Endothelial cell of umbilical vein (primary cell): Measurements from ENCODE around the gene CDK15. TPM values are rescaled to one million over a fixed set of nuclear protein-coding genes. Genes with fewer than 3 reads are reported as not detected.

Experiments used
- BruUV-seq: library from RNA; stranded (reverse); fragments of 400-500 nt; replicated peaks from 2 replicates; lab custom pipeline; 2021; lab: Mats Ljungman, UMichigan
- CTCF ChIA-PET: fragments of 300-600, 350-600 bp; sonication (Branson Sonifier 250); formaldehyde crosslinking; loops from one replicate; lab custom pipeline; 2021; ENCODE audit warnings: antibody characterized with exemption, inconsistent platforms; lab: Charles Lee
- POLR2A ChIA-PET: fragments of 300-600, 350-600 bp; sonication (Branson Sonifier 250); formaldehyde crosslinking; loops from one replicate; lab custom pipeline; 2021; ENCODE audit warnings: antibody characterized with exemption, inconsistent platforms; lab: Charles Lee
- DNase-seq: peaks from one replicate; pipeline ENCODE4 v3.0.0-alpha.2; 2011; ENCODE audit warnings: low read depth, low spot score
- FAIRE-seq: peaks from 2 replicates; lab custom pipeline; 2011; peaks lifted over from hg19 to GRCh38; lab: Jason Lieb, UNC
- H2AFZ ChIP-seq: 2 replicates; pipeline ENCODE4 v1.6.0; 2012; ENCODE audit warnings: low read depth, low read length, control low read depth, inconsistent platforms
- H3K27ac ChIP-seq: 2 replicates; pipeline ENCODE4 v1.5.1; 2011; ENCODE audit warnings: low read depth, mild to moderate bottlenecking, control low read depth, low read length, moderate library complexity; ENCODE audit not compliant: insufficient read depth
- H3K27me3 ChIP-seq, 2 experiments: 2 replicates each; pipeline versions ENCODE4 v1.6.0 to v1.6.1; 2011; ENCODE audit warnings: low read length in 2 of 2, mixed read lengths in 1 of 2; ENCODE audit not compliant: control insufficient read depth in 2 of 2, insufficient read depth in 2 of 2
- H3K36me3 ChIP-seq, 2 experiments: 2 replicates in 1 of 2; 3 replicates in 1 of 2; pipeline ENCODE4 v1.5.1; 2011; ENCODE audit warnings: low read length in 2 of 2, mild to moderate bottlenecking in 1 of 2, moderate library complexity in 1 of 2; ENCODE audit not compliant: control insufficient read depth in 2 of 2, insufficient read depth in 2 of 2; ENCODE audit errors: extremely low read depth in 1 of 2
- H3K4me1 ChIP-seq: 3 replicates; pipeline ENCODE4 v1.5.1; 2011; ENCODE audit warnings: mild to moderate bottlenecking, low read length; ENCODE audit not compliant: control insufficient read depth, insufficient read depth; ENCODE audit errors: extremely low read depth
- H3K4me2 ChIP-seq: 2 replicates; pipeline ENCODE4 v1.6.1; 2011; ENCODE audit warnings: low read length, control low read depth, mixed read lengths; ENCODE audit not compliant: insufficient read depth
- H3K4me3 ChIP-seq, 3 experiments: fragments of 200-600 bp in 1 of 3; sonication (generic), shearing (Covaris generic) in 1 of 3; replicated peaks in 1 of 3; 2 replicates each; pipeline ENCODE4 v1.5.1; 2011 to 2016; ENCODE audit warnings: control low read depth in 3 of 3, low read length in 3 of 3, mild to moderate bottlenecking in 2 of 3, inconsistent platforms in 1 of 3, low read depth in 1 of 3, moderate library complexity in 1 of 3; ENCODE audit not compliant: insufficient read depth in 1 of 3
- H3K79me2 ChIP-seq: 2 replicates; pipeline ENCODE4 v1.6.0; 2012; ENCODE audit warnings: low read length, inconsistent platforms; ENCODE audit not compliant: control insufficient read depth, insufficient read depth
- H3K9ac ChIP-seq: replicated peaks from 2 replicates; pipeline ENCODE3; 2011; ENCODE audit warnings: low read length, control low read depth; ENCODE audit not compliant: insufficient read depth; ENCODE audit errors: extremely low read depth
- H3K9me1 ChIP-seq: replicated peaks from 3 replicates; pipeline ENCODE4 v1.6.0; 2011; ENCODE audit warnings: mild to moderate bottlenecking, low read length; ENCODE audit not compliant: control insufficient read depth, insufficient read depth; ENCODE audit errors: extremely low read depth
- H3K9me3 ChIP-seq: replicated peaks from 2 replicates; pipeline ENCODE4 v1.5.1; 2012; ENCODE audit warnings: low read length, inconsistent platforms; ENCODE audit not compliant: control insufficient read depth, insufficient read depth
- H4K20me1 ChIP-seq: replicated peaks from 2 replicates; pipeline ENCODE3; 2011; ENCODE audit warnings: mild to moderate bottlenecking, low read length; ENCODE audit not compliant: control insufficient read depth, insufficient read depth; ENCODE audit errors: extremely low read depth
- CTCF ChIP-seq, 2 donors: IDR thresholded peaks; 1 replicate in 1 of 2; 2 replicates in 1 of 2; pipeline ENCODE4 v1.5.1; 2011; ENCODE audit warnings: low read length in 2 of 2, mild to moderate bottlenecking in 2 of 2, moderate library complexity in 2 of 2, control low read depth in 1 of 2, inconsistent platforms in 1 of 2, low read depth in 1 of 2; ENCODE audit not compliant: insufficient read depth in 1 of 2; ENCODE audit errors: extremely low read depth in 1 of 2
- EZH2 ChIP-seq: IDR thresholded peaks from 2 replicates; pipeline ENCODE4 v1.6.1; 2012; ENCODE audit warnings: borderline replicate concordance, low read depth, mild to moderate bottlenecking, moderate library complexity, low read length, inconsistent platforms; ENCODE audit not compliant: severe bottlenecking
- FOS ChIP-seq: IDR thresholded peaks from 2 replicates; pipeline ENCODE4 v1.6.1; 2011; ENCODE audit warnings: mild to moderate bottlenecking, low read length, moderate library complexity, borderline replicate concordance; ENCODE audit not compliant: insufficient read depth
- GATA2 ChIP-seq: IDR thresholded peaks from 2 replicates; pipeline ENCODE4 v1.7.0; 2011; ENCODE audit warnings: low read depth, mild to moderate bottlenecking, moderate library complexity, mixed read lengths, low read length; ENCODE audit not compliant: insufficient read length, insufficient read depth
- JUN ChIP-seq: IDR thresholded peaks from 2 replicates; pipeline ENCODE4 v1.6.1; 2011; ENCODE audit warnings: borderline replicate concordance, low read depth; ENCODE audit not compliant: insufficient read length, insufficient read depth
- MAX ChIP-seq: IDR thresholded peaks from 2 replicates; pipeline ENCODE4 v1.6.1; 2011; ENCODE audit not compliant: insufficient read depth, insufficient read length
- MYC ChIP-seq: IDR thresholded peaks from one replicate; pipeline ENCODE4 v1.6.1; 2011; ENCODE audit warnings: mild to moderate bottlenecking, low read depth, low read length
- POLR2A ChIP-seq: IDR thresholded peaks from 2 replicates; pipeline ENCODE4 v1.6.1; 2012; ENCODE audit warnings: low read depth, mild to moderate bottlenecking, control low read depth, low read length
- POLR2AphosphoS5 ChIP-seq: IDR thresholded peaks from 2 replicates; pipeline ENCODE4 v1.6.1; 2012; ENCODE audit warnings: low read depth, mild to moderate bottlenecking, control low read depth, low read length, moderate library complexity; ENCODE audit not compliant: insufficient read depth
- dilution Hi-C: fragments of 300-500 bp; cut with MboI; formaldehyde crosslinking; loops from one replicate; pipeline ENCODE4 v1.15.0; 2019; ENCODE audit warnings: low sequenced_read_pairs; ENCODE audit not compliant: extremely low pct_ligation_motif_present
- intact Hi-C: fragments of 100-400 bp; cut with micrococcal nuclease; formaldehyde crosslinking; loops from one replicate; pipeline ENCODE4 v1.10.0; 2022
- polyA plus RNA-seq, 4 experiments: library from polyadenylated mRNA; depleted of rRNA in 3 of 4; stranded (reverse) in 3 of 4; unstranded in 1 of 4; fragments of >200 nt; gene quantifications; 2 replicates each; pipeline versions ENCODE4 v1.2.1 to v1.2.3, GENCODE V29; 2011 to 2012; ENCODE audit warnings: missing spikeins in 1 of 4
- total RNA-seq: library from RNA; stranded (reverse); gene quantifications from 2 replicates; pipeline ENCODE4 v1.2.3, GENCODE V29; 2021

Gene CDK15
- total and polyA plus RNA-seq, 2 donors (not counting 3 experiments of a cell fraction or from before 2014, with no cell fraction given) = not detected

- Histone ChIP-seq H3K4me2 (peak overlapping the region; percentile 94), H3K4me1 (peaks cover 32% of the 10 kb centered on the region), H3K79me2 (peaks cover 40% of the 10 kb centered on the region), H3K9me3 (no peaks in the 10 kb centered on the region), H2AFZ (peak overlapping the region; percentile 99), H3K4me3 (peak overlapping the region; percentile 49 to 90 (median 79)), H3K9me1 (no peaks in the 10 kb centered on the region), H3K27ac (peak overlapping the region; percentile 14), H3K27me3 (peaks cover 0 to 10% of the 10 kb centered on the region in 2 experiments), H3K36me3 (no peaks in the 10 kb centered on the region), H4K20me1 (no peaks in the 10 kb centered on the region), H3K9ac (peak overlapping the region; percentile 74)
- dilution Hi-C loops (no loop called here), intact Hi-C loops (loop anchor here (2.0 to 5.0 kb wide), 3 partner anchors 85 to 331 kb away; partner anchors contain the start of genes STRADB, TMEM237 and TRAK2)
- FAIRE-seq = no peak
- DNase-seq = no peak
- ChIA-PET CTCF (interaction anchor here (0.8 to 1.6 kb wide), 4 partner anchors 13 to 79 kb away, joined by 3 to 14 read pairs (median 3); no protein-coding TSS in a partner anchor), POLR2A (interaction anchor here (1.1 kb wide), 1 partner anchor 593 kb away, joined by 3 read pairs; no protein-coding TSS in a partner anchor)
- TF ChIP-seq POLR2AphosphoS5 (no peak), CTCF (IDR thresholded peaks at IDR 0.05; ENCODE audit: extremely low read depth in 1 of 2, insufficient read depth in 1 of 2, low read depth in 1 of 2, low read length in 2 of 2) (no peak)
- no TSS peak for BruUV-seq
Measured at GRCh38 chr2:201781557-201782051, 24.7 kb upstream of the CDK15 start.

- Histone ChIP-seq H3K27ac (no peak overlapping the region), H3K4me2 (no peak overlapping the region), H3K36me3 (no peaks in the 10 kb centered on the region), H3K27me3 (peaks cover 0 to 10% of the 10 kb centered on the region in 2 experiments), H3K4me1 (peaks cover 12% of the 10 kb centered on the region), H4K20me1 (no peaks in the 10 kb centered on the region), H2AFZ (no peak overlapping the region), H3K9ac (no peak overlapping the region), H3K9me3 (no peaks in the 10 kb centered on the region), H3K4me3 (no peak overlapping the region), H3K79me2 (peaks cover 11% of the 10 kb centered on the region), H3K9me1 (no peaks in the 10 kb centered on the region)
- DNase-seq (no peak), FAIRE-seq (no peak)
- intact Hi-C loops (loop anchor here (5.0 kb wide), 1 partner anchor 142 kb away; the partner anchor contains the start of gene TMEM237), dilution Hi-C loops (no loop called here)
- TF ChIP-seq MYC (no peak), GATA2 (no peak), CTCF (IDR thresholded peaks at IDR 0.05; ENCODE audit: extremely low read depth in 1 of 2, insufficient read depth in 1 of 2, low read depth in 1 of 2, low read length in 2 of 2) (no peak), EZH2 (no peak), POLR2A (no peak), MAX (no peak), JUN (no peak), FOS (no peak), POLR2AphosphoS5 (no peak)
- POLR2A ChIA-PET = no interaction called here
- CTCF ChIA-PET = no interaction called here
- BruUV-seq = no TSS peak
Measured at GRCh38 chr2:201784563-201784962, 21.8 kb upstream of the CDK15 start.
